NCI-H2107 treated with DMSO at 0.1 percent for 48 hours (cell line): ENCODE measurements around the gene FMR1.
A peak's percentile ranks its signal among the peaks of the same experiment; 100 is the strongest.

ENCODE experiments used
- DNase-seq: peaks from one replicate; lab custom pipeline; 2025; ENCODE audit not compliant: unreplicated experiment; lab: John Stamatoyannopoulos, UW

The FMR1 gene

DNA sequence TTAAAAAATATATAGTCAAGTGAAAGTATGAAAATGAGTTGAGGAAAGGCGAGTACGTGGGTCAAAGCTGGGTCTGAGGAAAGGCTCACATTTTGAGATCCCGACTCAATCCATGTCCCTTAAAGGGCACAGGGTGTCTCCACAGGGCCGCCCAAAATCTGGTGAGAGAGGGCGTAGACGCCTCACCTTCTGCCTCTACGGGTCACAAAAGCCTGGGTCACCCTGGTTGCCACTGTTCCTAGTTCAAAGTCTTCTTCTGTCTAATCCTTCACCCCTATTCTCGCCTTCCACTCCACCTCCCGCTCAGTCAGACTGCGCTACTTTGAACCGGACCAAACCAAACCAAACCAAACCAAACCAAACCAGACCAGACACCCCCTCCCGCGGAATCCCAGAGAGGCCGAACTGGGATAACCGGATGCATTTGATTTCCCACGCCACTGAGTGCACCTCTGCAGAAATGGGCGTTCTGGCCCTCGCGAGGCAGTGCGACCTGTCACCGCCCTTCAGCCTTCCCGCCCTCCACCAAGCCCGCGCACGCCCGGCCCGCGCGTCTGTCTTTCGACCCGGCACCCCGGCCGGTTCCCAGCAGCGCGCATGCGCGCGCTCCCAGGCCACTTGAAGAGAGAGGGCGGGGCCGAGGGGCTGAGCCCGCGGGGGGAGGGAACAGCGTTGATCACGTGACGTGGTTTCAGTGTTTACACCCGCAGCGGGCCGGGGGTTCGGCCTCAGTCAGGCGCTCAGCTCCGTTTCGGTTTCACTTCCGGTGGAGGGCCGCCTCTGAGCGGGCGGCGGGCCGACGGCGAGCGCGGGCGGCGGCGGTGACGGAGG lies at the start of gene FMR1:
Gene FMR1, plus strand, starts transcription at position 728 of the 831 bp plus-strand sequence. CDS start 261 bp downstream, outside the sequence.
- peak; percentile 90 for DNase-seq

DNA sequence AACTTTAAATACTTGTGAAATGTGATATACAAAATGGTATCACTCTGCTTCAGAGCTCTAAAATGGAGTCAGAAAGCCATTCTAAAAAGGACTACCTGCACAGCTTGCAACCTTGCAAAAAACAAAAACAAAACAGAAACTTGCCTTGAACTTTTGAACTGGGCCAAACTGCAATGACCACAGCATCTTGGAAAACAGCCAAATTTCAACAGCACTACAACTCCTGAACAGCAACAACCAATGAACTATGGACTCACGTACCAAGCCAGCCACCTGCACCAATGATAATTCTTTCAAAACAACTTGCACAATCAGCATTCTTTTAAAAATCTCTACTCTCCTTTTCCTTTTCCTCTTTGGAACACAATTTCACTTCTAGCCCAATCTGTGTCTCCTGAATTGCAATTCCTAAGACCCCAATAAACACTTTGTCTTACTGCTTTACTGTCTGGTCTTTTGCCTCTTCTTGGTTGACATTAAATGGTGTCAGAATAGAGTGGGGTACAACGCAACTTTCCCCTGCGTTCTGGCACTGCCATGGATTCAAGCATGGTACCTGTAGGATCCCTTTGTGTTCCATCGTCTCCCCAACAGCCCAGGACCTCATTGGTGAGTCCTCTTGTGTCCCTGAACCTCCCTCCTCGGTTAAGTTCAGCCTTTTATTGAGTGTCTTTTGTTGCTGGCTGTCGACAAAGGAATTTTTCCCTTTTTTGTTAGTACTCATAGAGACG lies 35.7 kb upstream of the FMR1 start:
- no peak for DNase-seq

DNA sequence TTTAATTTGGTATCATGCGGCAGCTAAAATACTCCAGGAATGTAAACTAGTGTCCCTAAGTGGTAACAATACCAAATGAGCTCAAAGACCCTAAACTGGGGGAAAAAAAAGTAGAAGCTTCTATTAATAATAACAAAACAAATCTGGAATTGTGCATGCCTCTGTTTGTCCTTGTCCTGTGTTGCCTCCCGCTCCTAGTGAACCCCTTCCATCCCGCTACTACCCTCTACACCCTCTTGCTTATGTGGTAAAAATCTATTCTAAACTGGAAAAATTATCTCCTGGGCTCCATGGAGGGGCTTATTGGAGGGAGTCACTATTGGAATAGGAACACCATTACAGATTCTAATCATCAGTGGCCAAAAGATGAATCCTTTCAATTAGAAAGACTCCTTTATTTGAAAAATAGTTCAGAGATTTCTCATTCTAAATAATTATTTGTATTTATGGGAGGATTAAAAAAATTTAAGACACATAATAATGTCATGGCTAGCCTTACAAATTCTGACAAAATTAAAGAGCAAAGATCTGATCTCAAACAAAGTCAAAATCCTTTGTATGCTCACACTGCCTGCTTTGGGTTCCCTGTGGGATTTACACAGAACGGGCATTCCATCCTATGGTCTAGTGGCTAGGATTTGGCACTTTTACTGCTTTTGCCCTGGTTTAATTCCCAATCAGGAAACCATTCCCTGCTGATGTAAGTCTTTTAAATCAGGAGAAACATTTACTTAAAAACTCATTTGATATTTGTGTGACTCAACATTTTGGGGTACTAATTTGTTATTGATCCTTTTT lies 34.7 kb upstream of the FMR1 start:
- no peak for DNase-seq

DNA sequence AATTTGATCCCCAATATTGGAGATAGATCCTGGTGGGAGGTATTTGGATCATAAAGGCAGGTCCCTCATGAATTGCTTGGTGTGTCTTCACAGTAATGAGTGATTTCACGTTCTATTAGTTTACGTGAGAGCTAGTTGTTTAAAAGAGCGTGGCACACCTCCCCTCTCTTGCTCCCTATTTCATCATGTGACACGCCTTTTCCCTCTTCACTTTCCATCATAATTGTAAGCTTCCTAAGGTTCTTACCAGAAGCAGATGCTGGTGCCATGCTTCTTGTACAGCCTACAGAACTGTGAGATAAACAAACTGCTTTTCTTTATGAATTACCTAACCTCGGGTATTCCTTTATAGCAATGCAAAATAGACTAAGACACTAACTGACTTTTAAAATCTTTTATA lies 34.0 kb upstream of the FMR1 start:
- DNase-seq: no peak

DNA sequence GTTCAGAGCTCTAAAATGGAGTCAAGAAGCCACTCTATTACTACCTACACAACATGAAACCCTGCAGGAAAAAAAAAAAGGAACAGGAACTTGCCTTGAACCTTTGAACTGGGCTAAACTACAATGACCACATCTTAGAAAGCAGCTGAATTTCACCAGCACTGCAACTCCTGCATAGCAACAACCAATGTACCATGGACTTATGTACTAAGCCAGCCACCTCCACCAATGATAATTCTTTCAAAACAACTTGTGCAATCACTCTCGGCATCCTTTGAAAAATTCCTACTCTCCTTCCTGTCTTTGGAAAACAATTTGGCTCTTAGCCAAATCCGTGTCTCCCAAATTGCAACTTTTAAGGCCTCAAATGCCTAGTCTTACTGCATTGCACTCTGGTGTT lies 26.8 kb upstream of the FMR1 start:
- DNase-seq: no peak

DNA sequence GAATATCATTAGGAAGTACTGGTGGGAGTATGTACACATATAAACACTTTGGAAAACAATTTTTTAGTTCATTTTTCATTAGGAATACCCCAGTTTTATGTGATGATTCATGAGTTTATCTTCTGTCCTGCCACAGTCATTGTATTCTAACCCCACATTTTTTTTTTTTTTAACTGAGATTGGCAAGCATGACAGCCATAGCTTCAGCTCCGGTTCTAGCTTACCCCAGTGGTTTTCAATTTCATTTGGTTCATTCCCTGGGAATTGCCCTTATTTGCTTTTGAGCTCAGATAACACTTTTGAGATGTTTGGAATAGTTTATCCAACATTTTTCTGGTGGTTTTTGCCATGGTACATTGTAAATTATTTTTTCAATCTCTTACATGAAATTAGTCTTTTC lies 21.0 kb upstream of the FMR1 start:
- no peak for DNase-seq

DNA sequence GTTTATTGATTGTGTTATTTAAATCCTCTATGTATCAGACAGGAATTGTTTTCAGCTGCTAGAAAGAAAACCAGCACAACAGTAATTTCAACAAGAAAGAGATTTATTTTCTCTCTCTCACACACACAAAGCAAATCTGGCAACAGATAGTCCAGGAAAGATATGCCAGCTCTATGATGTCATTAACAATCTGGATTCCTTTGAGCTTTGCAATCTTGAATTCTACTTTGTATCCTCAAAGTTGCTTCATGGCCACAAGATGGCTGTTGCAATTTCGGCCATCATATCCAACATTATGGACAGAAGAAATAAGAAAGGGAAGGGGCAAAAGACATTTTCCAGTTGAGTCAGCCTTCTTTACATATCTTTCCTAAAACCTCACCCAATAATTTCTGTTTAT lies 19.8 kb upstream of the FMR1 start:
- DNase-seq: no peak

DNA sequence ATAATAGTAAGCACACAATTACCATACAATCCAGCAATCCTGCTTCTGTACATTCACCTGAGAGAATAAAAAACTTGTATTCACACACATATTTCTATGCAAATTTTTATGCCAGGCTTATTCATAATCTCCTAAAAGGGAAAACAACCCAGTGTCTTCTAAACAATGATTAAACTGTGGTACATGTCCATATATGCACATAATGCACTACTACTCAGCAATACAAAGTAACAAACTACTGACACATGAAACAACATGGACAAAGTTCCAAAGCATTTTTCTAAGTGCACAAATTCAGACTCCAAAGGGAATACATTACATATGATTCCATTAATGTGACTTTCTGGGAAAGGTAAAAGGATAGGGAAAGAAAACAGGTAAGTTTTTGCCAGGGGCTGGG lies 18.0 kb upstream of the FMR1 start:
- DNase-seq: no peak

DNA sequence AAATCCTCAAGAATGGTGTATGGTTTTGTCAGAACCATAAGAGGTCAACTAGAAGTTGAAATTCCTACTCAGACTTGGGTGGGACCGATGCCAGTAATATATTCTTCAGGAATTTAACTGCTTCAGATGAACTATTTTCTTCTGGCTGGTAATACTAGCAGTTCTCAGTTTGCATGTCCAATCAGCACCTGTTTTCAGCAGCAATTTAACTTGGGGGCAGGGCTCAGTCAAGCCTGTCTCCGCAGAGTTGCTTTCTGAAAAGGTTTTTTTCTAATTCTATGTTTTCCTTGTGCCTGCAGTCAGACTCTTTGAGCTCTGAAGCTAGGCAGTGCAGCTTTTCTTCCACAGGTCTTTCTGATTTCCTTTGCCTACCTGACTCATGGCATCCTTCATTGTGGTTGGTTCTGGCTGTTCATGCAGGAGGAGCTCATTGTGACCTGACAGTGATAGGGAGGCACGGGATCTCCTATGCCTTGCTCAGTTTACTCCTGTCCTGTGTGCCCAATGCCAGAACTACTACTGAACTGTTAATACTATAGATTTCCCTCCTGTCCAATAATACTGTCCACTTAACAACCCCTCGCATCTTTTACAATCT lies 17.3 kb upstream of the FMR1 start:
- no peak for DNase-seq

DNA sequence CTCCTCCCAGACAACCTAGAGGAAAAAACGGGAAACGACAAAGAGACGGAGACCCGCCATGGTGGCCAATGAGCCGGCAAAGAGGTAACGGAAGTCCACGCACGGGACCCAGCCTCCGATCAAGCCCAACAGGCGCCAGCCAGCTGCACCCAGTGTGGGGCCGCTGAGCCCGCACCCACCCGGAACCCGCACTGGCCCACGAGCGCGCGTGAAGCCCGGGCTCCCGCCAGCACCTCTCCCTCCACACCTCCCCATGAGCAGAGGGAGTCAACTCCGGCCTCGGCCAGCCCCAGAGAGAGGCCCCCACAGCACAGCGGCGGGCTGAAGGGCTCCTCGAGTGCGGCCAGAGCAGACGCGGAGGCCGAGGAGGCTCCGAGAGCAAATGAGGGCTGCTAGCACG lies 14.6 kb upstream of the FMR1 start:
- DNase-seq: no peak

DNA sequence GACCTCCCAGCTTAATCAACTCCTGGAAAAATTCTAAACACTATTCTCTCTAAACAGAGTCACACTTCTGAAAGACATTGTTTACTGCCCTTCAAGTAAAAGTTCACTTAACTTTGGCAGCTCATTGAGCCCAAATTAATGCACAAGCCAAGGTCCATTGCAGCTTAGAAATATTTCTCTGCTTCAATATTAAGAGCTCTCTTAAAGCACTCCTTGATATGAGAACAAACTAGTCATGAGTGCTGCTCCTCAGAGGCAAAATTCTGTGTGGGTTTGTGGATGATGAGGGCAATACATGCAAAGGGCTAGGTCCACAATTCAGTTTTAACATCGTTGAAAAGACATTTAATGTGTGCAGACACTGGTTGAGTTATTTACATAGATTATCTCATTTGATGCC lies 12.8 kb upstream of the FMR1 start:
- DNase-seq: no peak

DNA sequence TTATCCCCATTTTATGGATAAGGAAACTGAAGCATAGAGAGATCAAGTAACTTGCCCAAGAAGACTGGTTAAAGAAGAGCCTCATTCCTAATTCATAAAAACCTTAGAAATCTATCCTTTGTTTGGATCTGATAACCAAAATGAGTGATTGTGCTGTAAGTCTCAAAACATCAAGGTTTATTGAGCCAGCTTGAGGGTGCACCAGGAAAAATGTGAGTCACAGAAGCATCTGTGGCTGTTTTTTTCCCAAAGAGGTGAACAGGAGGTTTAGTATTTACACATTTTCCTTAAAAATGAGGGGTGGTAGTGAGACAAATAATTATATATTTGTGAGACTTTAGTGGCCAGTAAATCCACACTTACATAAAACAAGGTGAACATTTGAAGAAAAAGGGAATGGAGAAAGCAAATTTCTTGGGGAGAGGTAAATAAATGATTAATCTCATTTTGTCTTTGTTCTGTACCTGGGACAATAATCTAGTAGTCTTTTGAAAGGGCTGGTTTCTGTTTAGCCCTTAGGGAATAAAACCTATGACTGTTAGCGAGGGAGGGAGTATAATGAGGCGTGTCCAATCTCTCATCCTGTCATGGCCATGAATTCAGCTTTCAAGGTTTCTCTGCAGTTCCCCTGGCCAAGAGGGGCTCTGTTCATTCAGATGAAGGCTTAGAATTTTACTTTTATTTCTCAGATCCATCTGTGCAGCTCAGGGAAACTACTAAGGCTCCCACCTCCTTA lies 12.2 kb upstream of the FMR1 start:
- DNase-seq: no peak

DNA sequence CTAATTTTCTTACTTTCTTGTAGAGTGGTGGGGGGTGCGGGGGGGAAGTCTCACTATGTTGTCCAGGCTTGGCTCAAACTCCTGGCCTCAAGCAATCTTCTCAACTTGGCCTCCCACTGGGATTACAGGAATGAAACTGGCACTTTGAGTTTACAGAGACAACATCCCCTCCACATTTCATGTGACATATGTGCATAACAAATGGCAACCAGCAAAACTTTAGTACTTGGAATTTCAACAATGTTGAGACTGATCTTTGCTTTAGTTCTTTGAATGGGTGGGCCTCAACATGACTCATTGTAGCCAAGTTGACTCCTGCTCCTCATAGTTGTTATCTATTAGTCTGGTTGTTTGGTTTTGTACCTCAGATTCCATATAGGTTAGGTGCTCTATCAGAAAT lies 11.4 kb upstream of the FMR1 start:
- no peak for DNase-seq

DNA sequence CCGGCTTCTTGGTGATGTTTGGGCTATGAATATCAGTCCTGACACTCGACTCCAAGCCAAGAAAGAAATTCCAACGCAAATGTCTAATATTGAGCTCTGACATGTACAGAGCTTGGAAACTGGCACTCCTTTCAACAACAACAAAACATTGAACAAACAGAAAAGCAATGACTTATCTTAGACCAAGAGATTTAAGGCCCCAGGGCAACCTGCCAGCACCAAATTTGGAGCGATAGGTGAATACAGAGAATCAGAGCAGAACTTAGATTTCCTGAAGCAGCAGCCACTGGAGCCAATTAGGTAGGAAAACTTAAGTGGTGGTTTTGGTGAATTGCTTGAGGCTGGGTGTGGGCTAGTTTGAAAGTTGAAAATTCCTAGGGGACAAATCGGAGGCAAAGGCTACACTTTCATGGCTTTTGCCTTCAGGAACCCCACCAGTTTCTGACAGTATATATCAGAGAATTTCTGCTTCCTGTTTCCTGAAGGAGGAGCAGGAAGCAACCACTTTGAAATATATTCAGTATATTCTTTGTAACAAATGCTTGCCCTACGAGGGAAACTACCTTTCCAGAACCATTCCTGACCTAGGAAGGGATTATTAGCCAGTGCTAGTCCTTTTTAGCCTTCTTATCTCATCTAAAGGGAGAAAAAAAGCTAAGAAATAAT lies 10.1 kb upstream of the FMR1 start:
- no peak for DNase-seq

DNA sequence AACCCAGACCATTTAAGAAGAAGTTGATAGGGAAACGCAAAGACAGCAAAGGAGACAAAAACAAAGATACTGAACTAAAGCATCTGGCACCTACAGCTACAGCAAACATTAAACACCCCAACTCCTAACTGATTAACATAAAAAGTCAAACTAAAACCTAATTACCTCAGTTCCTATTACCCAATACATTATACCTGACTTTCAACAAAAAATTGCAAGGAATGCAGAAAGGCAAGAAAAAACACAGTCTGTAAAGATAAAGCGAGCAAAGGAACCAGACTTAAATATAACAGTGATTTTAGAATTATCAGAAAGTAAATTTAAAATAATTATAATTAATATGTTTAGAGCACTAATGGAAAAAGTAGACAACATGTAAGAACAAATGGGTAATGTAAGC lies 9.4 kb upstream of the FMR1 start:
- DNase-seq: no peak

DNA sequence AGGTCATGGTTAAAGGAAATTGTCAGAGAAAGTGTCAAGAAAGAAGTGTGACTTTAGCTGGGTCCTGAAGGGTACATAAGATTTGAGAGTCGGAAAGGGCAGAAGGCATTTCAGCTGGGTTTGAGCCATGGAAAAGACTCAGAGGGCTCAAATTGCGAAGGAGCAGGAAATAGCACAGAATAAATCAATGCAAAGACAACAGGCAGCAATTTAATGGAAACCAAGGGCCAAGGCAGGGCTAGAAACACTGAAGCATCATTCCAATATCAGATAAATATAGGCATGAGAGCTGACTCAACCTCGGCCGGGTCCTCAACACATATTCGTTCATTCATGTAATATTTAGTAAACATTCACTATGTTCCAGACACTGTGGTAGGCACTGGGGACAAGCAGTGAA lies 3.6 kb upstream of the FMR1 start:
- DNase-seq: no peak

DNA sequence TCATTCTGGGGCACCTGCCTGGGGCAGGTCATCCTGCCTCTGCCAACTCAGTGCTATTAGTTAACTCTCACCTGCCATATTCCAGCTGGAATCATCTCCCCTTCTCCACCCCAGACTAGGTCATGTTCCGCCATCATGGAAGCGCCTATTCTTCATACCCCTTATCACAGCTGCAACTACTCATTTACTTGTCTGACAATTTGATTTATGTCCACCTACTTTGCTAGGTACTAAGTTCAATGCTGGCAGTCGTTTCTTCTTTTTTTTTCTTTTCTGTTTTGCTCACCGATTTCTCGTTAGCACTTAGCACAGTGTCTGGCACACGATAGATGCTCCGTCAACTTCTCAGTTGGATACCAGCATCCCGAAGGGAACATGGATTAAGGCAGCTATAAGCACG lies 1.1 kb upstream of the FMR1 start:
- no peak for DNase-seq

DNA sequence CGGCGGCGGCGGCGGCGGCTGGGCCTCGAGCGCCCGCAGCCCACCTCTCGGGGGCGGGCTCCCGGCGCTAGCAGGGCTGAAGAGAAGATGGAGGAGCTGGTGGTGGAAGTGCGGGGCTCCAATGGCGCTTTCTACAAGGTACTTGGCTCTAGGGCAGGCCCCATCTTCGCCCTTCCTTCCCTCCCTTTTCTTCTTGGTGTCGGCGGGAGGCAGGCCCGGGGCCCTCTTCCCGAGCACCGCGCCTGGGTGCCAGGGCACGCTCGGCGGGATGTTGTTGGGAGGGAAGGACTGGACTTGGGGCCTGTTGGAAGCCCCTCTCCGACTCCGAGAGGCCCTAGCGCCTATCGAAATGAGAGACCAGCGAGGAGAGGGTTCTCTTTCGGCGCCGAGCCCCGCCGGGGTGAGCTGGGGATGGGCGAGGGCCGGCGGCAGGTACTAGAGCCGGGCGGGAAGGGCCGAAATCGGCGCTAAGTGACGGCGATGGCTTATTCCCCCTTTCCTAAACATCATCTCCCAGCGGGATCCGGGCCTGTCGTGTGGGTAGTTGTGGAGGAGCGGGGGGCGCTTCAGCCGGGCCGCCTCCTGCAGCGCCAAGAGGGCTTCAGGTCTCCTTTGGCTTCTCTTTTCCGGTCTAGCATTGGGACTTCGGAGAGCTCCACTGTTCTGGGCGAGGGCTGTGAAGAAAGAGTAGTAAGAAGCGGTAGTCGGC lies 528 bp downstream of the FMR1 start:
- DNase-seq: peak; percentile 22

DNA sequence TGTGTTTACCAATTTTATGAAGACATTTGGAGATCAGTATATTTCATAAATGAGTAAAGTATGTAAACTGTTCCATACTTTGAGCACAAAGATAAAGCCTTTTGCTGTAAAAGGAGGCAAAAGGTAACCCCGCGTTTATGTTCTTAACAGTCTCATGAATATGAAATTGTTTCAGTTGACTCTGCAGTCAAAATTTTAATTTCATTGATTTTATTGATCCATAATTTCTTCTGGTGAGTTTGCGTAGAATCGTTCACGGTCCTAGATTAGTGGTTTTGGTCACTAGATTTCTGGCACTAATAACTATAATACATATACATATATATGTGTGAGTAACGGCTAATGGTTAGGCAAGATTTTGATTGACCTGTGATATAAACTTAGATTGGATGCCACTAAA lies 1.9 kb downstream of the FMR1 start:
- DNase-seq: no peak

DNA sequence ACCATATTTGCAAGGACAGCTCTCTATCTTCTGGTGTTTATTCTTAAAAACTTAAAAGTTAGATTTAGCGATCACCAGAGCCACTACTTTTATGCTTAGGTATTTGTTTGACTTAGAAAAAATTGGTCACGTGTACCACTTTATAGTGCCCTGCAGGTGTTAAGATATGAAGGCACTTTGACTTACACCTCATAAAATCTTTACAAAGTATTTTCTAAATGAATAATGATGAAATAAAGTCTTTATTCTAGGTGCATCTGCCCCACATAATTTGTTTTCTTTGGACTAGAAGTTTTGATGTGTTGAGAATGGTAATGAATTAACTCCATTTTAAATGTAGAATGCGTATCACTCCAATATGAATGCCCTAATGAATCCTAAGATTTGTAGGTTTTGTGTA lies 2.9 kb downstream of the FMR1 start:
- no peak for DNase-seq
